HG03439 (cell line): ENCODE results near the gene CDHR4.
"Not testable (repeated sequence)": the region's sequence is repeated elsewhere in the genome, so short reads cannot be mapped to it uniquely, and the experiment has no call there.

Experiments used
- ATAC-seq: cut with Tn5 transposase; IDR thresholded peaks from one replicate; pipeline ENCODE4 v1.9.1; 2021; ENCODE audit warnings: mild to moderate bottlenecking, moderate library complexity; ENCODE audit not compliant: unreplicated experiment

CDHR4 gene

GRCh38 chr3:49781415-49782199 lies 18.1 kb downstream of the CDHR4 start:
- no peak for ATAC-seq

GRCh38 chr3:49780975-49781365 lies 18.7 kb downstream of the CDHR4 start:
- not testable (repeated sequence) for ATAC-seq

GRCh38 chr3:49780080-49780974 lies 19.3 kb downstream of the CDHR4 start:
- ATAC-seq: no peak

- ATAC-seq: no peak
Observed at GRCh38 chr3:49779358-49780079, 20.2 kb downstream of the CDHR4 start.

GRCh38 chr3:49776101-49776500 lies 23.6 kb downstream of the CDHR4 start:
- not testable (repeated sequence) for ATAC-seq

- no peak for ATAC-seq
Observed at GRCh38 chr3:49775538-49775937, 24.1 kb downstream of the CDHR4 start.

- ATAC-seq: no peak
Observed at GRCh38 chr3:49772703-49773102, 27.0 kb downstream of the CDHR4 start.

- no peak for ATAC-seq
Observed at GRCh38 chr3:49771340-49771938, 28.2 kb downstream of the CDHR4 start.

- ATAC-seq: no peak
Observed at GRCh38 chr3:49769926-49770325, 29.7 kb downstream of the CDHR4 start.

- ATAC-seq: no peak
Observed at GRCh38 chr3:49769286-49769915, 30.3 kb downstream of the CDHR4 start.

- ATAC-seq: no peak
Observed at GRCh38 chr3:49763981-49764380, 35.7 kb downstream of the CDHR4 start.

GRCh38 chr3:49761661-49762060 lies 38.0 kb downstream of the CDHR4 start:
- no peak for ATAC-seq

- ATAC-seq: no peak
Observed at GRCh38 chr3:49759226-49759625, 40.4 kb downstream of the CDHR4 start.

GRCh38 chr3:49757197-49757596 lies 42.5 kb downstream of the CDHR4 start:
- no peak for ATAC-seq

- ATAC-seq: no peak
Observed at GRCh38 chr3:49756036-49756435, 43.6 kb downstream of the CDHR4 start.

GRCh38 chr3:49754536-49754935 lies 45.1 kb downstream of the CDHR4 start:
- no peak for ATAC-seq

GRCh38 chr3:49751501-49751900 lies 48.2 kb downstream of the CDHR4 start:
- ATAC-seq: no peak

- no peak for ATAC-seq
Observed at GRCh38 chr3:49750056-49750455, 49.6 kb downstream of the CDHR4 start.

- not testable (repeated sequence) for ATAC-seq
Observed at GRCh38 chr3:49748874-49749273, 50.8 kb downstream of the CDHR4 start.

- ATAC-seq: no peak
Observed at GRCh38 chr3:49747792-49748480, 51.7 kb downstream of the CDHR4 start.
